ENCODE measurements around the gene TMEM169.
A peak's percentile ranks its signal among the peaks of the same experiment; 100 is the strongest.

Gene TMEM169

GRCh38 chr2:216119146-216119545 is 37.4 kb downstream of the TMEM169 start:
- no peak for DNase-seq (ENCODE audit: low read depth in 2 of 2)

DNA sequence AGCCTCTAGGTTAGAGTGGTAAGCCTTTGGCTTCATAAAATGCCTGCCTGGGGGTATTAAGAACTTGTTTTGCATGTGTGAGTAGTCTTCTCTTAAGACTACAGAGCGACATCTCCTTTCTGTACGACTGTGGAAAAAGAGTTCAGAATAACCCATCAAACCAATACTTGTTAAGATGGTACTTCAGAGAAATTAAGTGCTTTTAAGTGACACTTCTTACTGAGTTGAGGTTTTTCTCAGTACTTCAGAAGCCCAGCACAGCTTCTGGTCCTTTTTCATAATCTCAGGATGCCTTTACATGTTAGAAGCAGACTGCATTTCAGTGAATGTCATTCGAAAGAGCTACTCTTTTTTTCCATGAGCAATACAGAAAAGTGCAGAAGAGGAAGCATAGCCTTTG is 38.3 kb downstream of the TMEM169 start:
- TF ChIP-seq, protein P1, sequence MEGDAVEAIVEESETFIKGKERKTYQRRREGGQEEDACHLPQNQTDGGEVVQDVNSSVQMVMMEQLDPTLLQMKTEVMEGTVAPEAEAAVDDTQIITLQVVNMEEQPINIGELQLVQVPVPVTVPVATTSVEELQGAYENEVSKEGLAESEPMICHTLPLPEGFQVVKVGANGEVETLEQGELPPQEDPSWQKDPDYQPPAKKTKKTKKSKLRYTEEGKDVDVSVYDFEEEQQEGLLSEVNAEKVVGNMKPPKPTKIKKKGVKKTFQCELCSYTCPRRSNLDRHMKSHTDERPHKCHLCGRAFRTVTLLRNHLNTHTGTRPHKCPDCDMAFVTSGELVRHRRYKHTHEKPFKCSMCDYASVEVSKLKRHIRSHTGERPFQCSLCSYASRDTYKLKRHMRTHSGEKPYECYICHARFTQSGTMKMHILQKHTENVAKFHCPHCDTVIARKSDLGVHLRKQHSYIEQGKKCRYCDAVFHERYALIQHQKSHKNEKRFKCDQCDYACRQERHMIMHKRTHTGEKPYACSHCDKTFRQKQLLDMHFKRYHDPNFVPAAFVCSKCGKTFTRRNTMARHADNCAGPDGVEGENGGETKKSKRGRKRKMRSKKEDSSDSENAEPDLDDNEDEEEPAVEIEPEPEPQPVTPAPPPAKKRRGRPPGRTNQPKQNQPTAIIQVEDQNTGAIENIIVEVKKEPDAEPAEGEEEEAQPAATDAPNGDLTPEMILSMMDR (IDR thresholded peaks at IDR 0.05; ENCODE audit: low read depth, low read length), result no peak
- DNase-seq (ENCODE audit: low read depth in 2 of 2), result no peak

More at GRCh38 chr2:216119146-216119545, 37.4 kb downstream of the TMEM169 start:
- no peak overlapping the region for H3K4me3 ChIP-seq (replicated peaks in 1 of 2; ENCODE audit: low read depth in 2 of 2, low read length in 2 of 2)
- TF ChIP-seq, protein P1 (IDR thresholded peaks at IDR 0.05; ENCODE audit: low read depth, low read length), result no peak

DNA sequence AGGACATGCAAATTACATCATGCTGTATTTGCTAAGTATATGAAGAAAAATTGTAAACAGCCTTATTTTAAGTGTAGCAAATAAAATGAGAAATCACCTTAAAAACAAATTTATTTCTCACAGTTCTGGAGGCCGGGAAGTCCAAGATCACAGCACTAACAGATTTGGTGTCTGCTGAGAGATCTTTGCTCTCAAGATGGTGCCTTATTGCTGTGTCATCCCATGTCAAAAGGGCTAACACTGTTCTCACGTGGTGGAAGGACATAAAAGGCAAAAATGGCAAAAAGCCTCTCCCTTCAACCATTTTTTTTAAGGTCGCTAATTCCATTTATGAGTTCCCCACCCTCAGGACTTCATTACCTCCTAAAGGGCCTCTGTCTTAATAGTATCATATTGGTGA is 39.5 kb downstream of the TMEM169 start:
- no peak overlapping the region for H3K4me3 ChIP-seq (replicated peaks in 1 of 2; ENCODE audit: low read depth in 2 of 2, low read length in 2 of 2)
- no peak for DNase-seq (ENCODE audit: low read depth in 2 of 2)
- TF ChIP-seq, protein P1 (IDR thresholded peaks at IDR 0.05; ENCODE audit: low read depth, low read length), result no peak

More for the DNA sequence above, 38.3 kb downstream of the TMEM169 start:
- H3K4me3 ChIP-seq (replicated peaks in 1 of 2; ENCODE audit: low read depth in 2 of 2, low read length in 2 of 2), result no peak overlapping the region

GRCh38 chr2:216126943-216127342 is 45.2 kb downstream of the TMEM169 start:
- TF ChIP-seq, protein P1 (IDR thresholded peaks at IDR 0.05; ENCODE audit: low read depth, low read length), result no peak
- no peak overlapping the region for H3K4me3 ChIP-seq (replicated peaks in 1 of 2; ENCODE audit: low read depth in 2 of 2, low read length in 2 of 2)
- DNase-seq (ENCODE audit: low read depth in 2 of 2), result no peak

DNA sequence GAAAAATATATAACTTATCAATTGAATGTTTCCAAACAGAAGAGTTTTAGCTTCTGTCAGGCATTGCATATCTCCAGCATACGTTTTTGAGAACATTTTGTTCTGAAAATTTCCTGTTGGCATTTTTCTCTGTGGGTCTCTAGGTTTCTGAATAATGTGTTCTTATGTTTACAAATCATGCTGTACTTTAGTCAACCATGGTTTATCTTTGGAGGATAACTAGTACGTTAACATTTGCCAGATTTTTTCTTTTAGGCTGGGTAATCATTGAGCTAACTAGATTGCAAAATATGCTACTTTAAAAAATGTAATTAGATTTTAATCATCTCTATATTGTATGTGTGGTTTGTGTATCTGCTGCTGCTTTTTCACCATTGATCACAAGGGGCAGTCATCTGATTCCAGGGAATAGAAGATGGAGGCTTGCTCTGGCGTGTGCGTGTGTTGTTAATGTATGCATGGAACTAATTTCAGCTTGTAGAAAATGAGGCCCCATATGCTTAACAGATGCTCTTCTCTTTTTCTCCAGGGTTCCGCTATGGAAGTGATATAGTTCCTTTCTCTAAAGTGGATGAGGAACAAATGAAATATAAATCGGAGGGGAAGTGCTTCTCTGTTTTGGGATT is 48.7 kb downstream of the TMEM169 start:
- no peak overlapping the region for H3K4me3 ChIP-seq (replicated peaks in 1 of 2; ENCODE audit: low read depth in 2 of 2, low read length in 2 of 2)
- TF ChIP-seq, protein P1 (IDR thresholded peaks at IDR 0.05; ENCODE audit: low read depth, low read length), result no peak
- peak in 1 of 2 donors; percentile 58 for DNase-seq (ENCODE audit: low read depth in 2 of 2)

DNA sequence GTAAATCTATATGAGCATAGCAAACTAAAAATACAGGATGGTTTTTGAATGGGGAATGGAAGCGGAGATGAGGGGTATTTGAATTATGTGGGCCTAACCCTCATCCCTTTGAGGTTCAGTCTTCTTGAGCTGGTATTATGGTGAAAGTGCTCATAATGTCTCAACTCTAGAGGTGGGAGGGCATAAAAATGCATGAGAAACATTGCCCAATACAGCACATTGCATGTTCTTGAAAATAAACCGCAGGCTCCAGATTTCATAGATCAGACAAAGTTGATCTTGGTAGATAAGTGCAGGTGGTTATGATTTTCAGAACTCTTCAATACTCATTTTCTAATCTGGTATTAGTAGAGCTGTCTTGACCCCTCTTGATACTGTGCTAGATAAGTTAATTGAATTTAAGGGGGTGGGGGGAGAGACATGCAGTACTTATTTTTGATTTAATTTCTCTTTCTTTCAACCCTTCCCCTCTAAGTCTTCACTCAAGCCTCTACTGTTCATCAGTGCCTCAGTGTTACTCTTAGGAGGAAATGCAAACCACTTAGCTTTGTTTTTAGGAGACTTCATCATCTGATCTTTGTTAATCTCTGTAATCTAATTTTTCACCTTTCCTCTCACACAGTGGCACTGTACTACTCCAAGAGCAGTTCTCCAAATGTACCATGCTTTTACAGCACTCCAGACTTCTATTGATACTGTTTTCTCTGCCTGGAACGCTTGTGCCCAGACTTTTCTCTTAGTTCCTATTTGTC is 49.6 kb downstream of the TMEM169 start:
- DNase-seq (ENCODE audit: low read depth in 2 of 2), result no peak
- TF ChIP-seq, protein P1 (IDR thresholded peaks at IDR 0.05; ENCODE audit: low read depth, low read length), result no peak
- H3K4me3 ChIP-seq (replicated peaks in 1 of 2; ENCODE audit: low read depth in 2 of 2, low read length in 2 of 2), result no peak overlapping the region
